ENCODE data around the gene C5AR2. TPM values are rescaled to one million over a fixed set of nuclear protein-coding genes. Genes with fewer than 3 reads are reported as not detected.
"Not testable (repeated sequence)": the region's sequence is repeated elsewhere in the genome, so short reads cannot be mapped to it uniquely, and the experiment has no call there.

C5AR2 gene
- total RNA-seq, 1 experiment from 2014 or later = not detected

GRCh38 chr19:47296036-47296435, 35.9 kb upstream of the C5AR2 start:
- ChIA-PET POLR2A (ENCODE audit: unreplicated experiment) (no interaction called here), CTCF (interaction anchor here (0.6 to 1.0 kb wide), 3 partner anchors 132 to 922 kb away, joined by 3 to 4 read pairs (median 4); no protein-coding TSS in a partner anchor)
- DNase-seq = peak; percentile 70 to 71
- no TSS peak for BruUV-seq (replicated peaks)
- H3K4me2 ChIP-seq = no peak overlapping the region
- peaks cover 9% of the 10 kb centered on the region; the same call in 1 of the 2 replicates for H3F3A ChIP-seq (ENCODE audit: insufficient read depth, low read depth)
- H4K20me1 ChIP-seq (ENCODE audit: insufficient read depth) = no peaks in the 10 kb centered on the region
- H3K27me3 ChIP-seq (ENCODE audit: insufficient read depth, low read depth) = no peaks in the 10 kb centered on the region
- intact Hi-C loops (cut with micrococcal nuclease; ENCODE audit: unreplicated experiment) = loop anchor here (1.0 to 2.0 kb wide), 2 partner anchors 95 to 131 kb away; no protein-coding TSS in a partner anchor
- no peak overlapping the region for H2AFZ ChIP-seq
- no peaks in the 10 kb centered on the region for H3K9me3 ChIP-seq (ENCODE audit: insufficient read depth, low read depth)
- H3K9me2 ChIP-seq (ENCODE audit: insufficient read depth) = no peaks in the 10 kb centered on the region
- H3K4me3 ChIP-seq = no peak overlapping the region
- H3K36me3 ChIP-seq (ENCODE audit: low read depth) = no peaks in the 10 kb centered on the region
- H3K27ac ChIP-seq = no peak overlapping the region
- TF ChIP-seq EZH2 (IDR thresholded peaks at IDR 0.05; ENCODE audit: low read depth) (no peak), CTCF (conservative IDR thresholded peaks at IDR 0.05) (peak; percentile 95)
- H3K79me2 ChIP-seq (ENCODE audit: low read depth) = no peaks in the 10 kb centered on the region
- H3K4me1 ChIP-seq (replicated peaks; ENCODE audit: insufficient read depth) = 0 out of 2 replicates have a peak, but pooled peaks cover 2% of the 10 kb centered on the region

GRCh38 chr19:47300867-47301266, 31.1 kb upstream of the C5AR2 start:
- POLR2A ChIA-PET (ENCODE audit: unreplicated experiment); CTCF ChIA-PET: not testable (repeated sequence)

GRCh38 chr19:47302249-47302648, 29.7 kb upstream of the C5AR2 start:
- H3K9me3 ChIP-seq (ENCODE audit: insufficient read depth, low read depth) = no peaks in the 10 kb centered on the region
- H3K36me3 ChIP-seq (ENCODE audit: low read depth) = no peaks in the 10 kb centered on the region
- POLR2A ChIA-PET (ENCODE audit: unreplicated experiment) = interaction anchor here (0.6 kb wide), 2 partner anchors 9 to 100 kb away, joined by 3 to 19 read pairs; no protein-coding TSS in a partner anchor
- no peak for TF ChIP-seq CTCF (conservative IDR thresholded peaks at IDR 0.05)
- no peak for TF ChIP-seq EZH2 (IDR thresholded peaks at IDR 0.05; ENCODE audit: low read depth)
- CTCF ChIA-PET = no interaction called here
- no peaks in the 10 kb centered on the region for H3K79me2 ChIP-seq (ENCODE audit: low read depth)
- BruUV-seq (replicated peaks) = no TSS peak
- no peaks in the 10 kb centered on the region for H3K9me2 ChIP-seq (ENCODE audit: insufficient read depth)
- no peak for DNase-seq
- no peak overlapping the region for H3K27ac ChIP-seq
- no peaks in the 10 kb centered on the region for H3K27me3 ChIP-seq (ENCODE audit: insufficient read depth, low read depth)
- H4K20me1 ChIP-seq (ENCODE audit: insufficient read depth) = no peaks in the 10 kb centered on the region
- peaks cover 5% of the 10 kb centered on the region for H3K4me1 ChIP-seq (replicated peaks; ENCODE audit: insufficient read depth)
- intact Hi-C loops (cut with micrococcal nuclease; ENCODE audit: unreplicated experiment) = no loop called here
- no peak overlapping the region for H3K4me2 ChIP-seq
- no peak overlapping the region for H3K4me3 ChIP-seq
- H3F3A ChIP-seq (ENCODE audit: insufficient read depth, low read depth) = no peaks in the 10 kb centered on the region; the same call in 1 of the 2 replicates
- H2AFZ ChIP-seq = no peak overlapping the region

More at GRCh38 chr19:47300867-47301266, 31.1 kb upstream of the C5AR2 start:
- H3K9me3 ChIP-seq (ENCODE audit: insufficient read depth, low read depth); H4K20me1 ChIP-seq (ENCODE audit: insufficient read depth); H3K4me3 ChIP-seq; H3K9me2 ChIP-seq (ENCODE audit: insufficient read depth); H3K27ac ChIP-seq; H3K36me3 ChIP-seq (ENCODE audit: low read depth); H3K4me1 ChIP-seq (replicated peaks; ENCODE audit: insufficient read depth); H2AFZ ChIP-seq; DNase-seq; intact Hi-C loops (cut with micrococcal nuclease; ENCODE audit: unreplicated experiment); H3K79me2 ChIP-seq (ENCODE audit: low read depth); H3F3A ChIP-seq (ENCODE audit: insufficient read depth, low read depth); H3K27me3 ChIP-seq (ENCODE audit: insufficient read depth, low read depth); BruUV-seq (replicated peaks); H3K4me2 ChIP-seq: not testable (repeated sequence)

- POLR2A ChIA-PET (ENCODE audit: unreplicated experiment) = no interaction called here
- Histone ChIP-seq H3K4me1 (replicated peaks; ENCODE audit: insufficient read depth) (peaks cover 13% of the 10 kb centered on the region), H3F3A (ENCODE audit: insufficient read depth, low read depth) (no peaks in the 10 kb centered on the region; the same call in 1 of the 2 replicates), H4K20me1 (ENCODE audit: insufficient read depth) (no peaks in the 10 kb centered on the region), H3K79me2 (ENCODE audit: low read depth) (no peaks in the 10 kb centered on the region), H2AFZ (no peak overlapping the region), H3K36me3 (ENCODE audit: low read depth) (no peaks in the 10 kb centered on the region), H3K9me3 (ENCODE audit: insufficient read depth, low read depth) (no peaks in the 10 kb centered on the region), H3K4me3 (no peak overlapping the region), H3K27me3 (ENCODE audit: insufficient read depth, low read depth) (no peaks in the 10 kb centered on the region), H3K9me2 (ENCODE audit: insufficient read depth) (no peaks in the 10 kb centered on the region), H3K27ac (no peak overlapping the region), H3K4me2 (no peak overlapping the region)
- intact Hi-C loops (cut with micrococcal nuclease; ENCODE audit: unreplicated experiment) = no loop called here
- TF ChIP-seq CTCF (conservative IDR thresholded peaks at IDR 0.05) = no peak
- TF ChIP-seq EZH2 (IDR thresholded peaks at IDR 0.05; ENCODE audit: low read depth) = no peak
- no TSS peak for BruUV-seq (replicated peaks)
- CTCF ChIA-PET = no interaction called here
- DNase-seq = no peak
Observed at GRCh38 chr19:47303966-47304365, 28.0 kb upstream of the C5AR2 start.
